Activated T-helper 1 cell treated with anti-CD3 and anti-CD28 coated beads, Interleukin-12 subunit alpha, Interleukin-12 subunit beta, Interleukin-2, Interleukin-4 antibody, amounts not matched to agents 30 ng/mL and 10 ng/mL and 1 ng/mL, durations not matched to agents 14 hours and 24 hours and 36 hours (primary cell): ENCODE measurements around the gene RBPJ. TPM values are rescaled to one million over a fixed set of nuclear protein-coding genes. Genes with fewer than 3 reads are reported as not detected.

Experiments used
- DNase-seq: peaks from one replicate; pipeline ENCODE4 v3.0.0; 2021; ENCODE audit warnings: low spot score
- H3K27ac Mint-ChIP-seq: one replicate; pipeline ENCODE4 v1.8.0; 2021; ENCODE audit warnings: mild to moderate bottlenecking, mixed read lengths
- H3K27me3 Mint-ChIP-seq: one replicate; pipeline ENCODE4 v1.8.0; 2022; ENCODE audit warnings: mild to moderate bottlenecking, moderate library complexity, mixed read lengths; ENCODE audit not compliant: insufficient read depth
- H3K36me3 Mint-ChIP-seq: one replicate; pipeline ENCODE4 v1.8.0; 2021; ENCODE audit warnings: low read depth, mixed read lengths
- H3K4me1 Mint-ChIP-seq: one replicate; pipeline ENCODE4 v1.8.0; 2021; ENCODE audit warnings: low read depth, mixed read lengths
- H3K4me3 Mint-ChIP-seq: one replicate; pipeline ENCODE4 v1.8.0; 2021; ENCODE audit warnings: mild to moderate bottlenecking, moderate library complexity, mixed read lengths
- H3K9me3 Mint-ChIP-seq: one replicate; pipeline ENCODE4 v1.8.0; 2021; ENCODE audit warnings: mixed read lengths
- intact Hi-C: fragments of 100-400 bp; cut with micrococcal nuclease; formaldehyde crosslinking; loops from one replicate; pipeline ENCODE4 v1.15.1; 2024
- total RNA-seq: library from RNA; stranded (reverse); gene quantifications from 2 replicates; pipeline ENCODE4 v1.2.3, GENCODE V29; 2022

The RBPJ gene
- total RNA-seq, 1 donor from 2014 or later: 455 TPM

DNA sequence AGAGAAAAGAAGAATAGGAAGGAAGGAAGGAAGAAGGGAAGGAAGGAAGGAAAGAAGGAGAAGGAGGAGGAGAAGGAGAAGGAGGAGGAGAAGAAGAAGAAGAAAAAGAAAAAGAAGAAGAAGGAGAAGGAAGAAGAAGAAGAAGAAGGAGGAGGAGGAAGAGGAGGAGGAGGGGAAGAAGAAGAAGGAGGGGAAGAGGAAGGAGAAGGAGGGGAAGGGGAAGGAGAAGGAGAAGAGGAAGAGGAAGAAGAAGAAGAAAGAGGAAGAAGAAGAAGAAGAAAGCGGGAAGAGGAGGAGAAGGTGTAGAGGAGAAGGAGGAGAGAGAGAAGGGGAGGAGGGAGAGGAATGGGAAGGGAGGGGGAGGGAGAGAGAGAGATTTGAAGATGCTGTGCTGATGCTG lies 146.9 kb downstream of the RBPJ start:
- Mint-ChIP-seq H3K4me1 (no peaks in the 10 kb centered on the region), H3K36me3 (no peaks in the 10 kb centered on the region), H3K27me3 (peaks cover 11% of the 10 kb centered on the region), H3K4me3 (no peak overlapping the region), H3K27ac (no peak overlapping the region), H3K9me3 (peaks cover 4% of the 10 kb centered on the region)
- intact Hi-C loops: no loop called here
- no peak for DNase-seq

DNA sequence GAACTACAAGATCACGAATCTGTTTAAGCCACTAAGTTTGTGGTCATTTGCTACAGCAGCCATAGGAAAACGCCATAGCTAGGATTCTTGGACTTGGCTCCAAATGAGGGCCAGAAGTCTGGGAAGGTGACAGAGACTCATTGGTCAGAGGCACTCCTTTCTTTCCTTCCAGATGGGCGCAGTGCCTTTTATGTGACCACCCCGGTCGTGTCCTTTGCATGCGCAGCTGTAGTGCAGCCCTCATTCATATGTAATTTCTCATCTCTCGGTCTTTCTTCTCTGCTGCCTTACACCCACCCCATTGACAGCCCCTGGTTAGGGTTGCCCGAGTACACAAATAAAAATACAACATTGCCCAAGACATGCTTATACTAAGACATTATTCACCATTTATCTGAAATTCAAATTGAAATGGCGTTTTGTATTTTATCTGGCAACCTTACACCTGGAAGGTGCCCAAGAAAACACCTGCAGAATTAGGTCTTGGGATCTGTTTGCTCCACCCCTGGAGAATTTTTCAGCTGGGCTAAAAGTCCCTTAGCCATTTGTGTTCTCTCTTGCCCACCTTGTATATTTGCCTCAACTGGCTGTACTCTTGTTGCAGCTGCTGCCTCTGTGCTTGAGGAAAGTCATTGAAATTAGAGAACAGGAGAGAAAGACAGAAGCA lies 147.6 kb downstream of the RBPJ start:
- no peaks in the 10 kb centered on the region for H3K36me3 Mint-ChIP-seq
- no peak for DNase-seq
- peaks cover 11% of the 10 kb centered on the region for H3K27me3 Mint-ChIP-seq
- no peak overlapping the region for H3K27ac Mint-ChIP-seq
- H3K4me3 Mint-ChIP-seq: no peak overlapping the region
- intact Hi-C loops: no loop called here
- H3K9me3 Mint-ChIP-seq: peaks cover 4% of the 10 kb centered on the region
- H3K4me1 Mint-ChIP-seq: no peaks in the 10 kb centered on the region

DNA sequence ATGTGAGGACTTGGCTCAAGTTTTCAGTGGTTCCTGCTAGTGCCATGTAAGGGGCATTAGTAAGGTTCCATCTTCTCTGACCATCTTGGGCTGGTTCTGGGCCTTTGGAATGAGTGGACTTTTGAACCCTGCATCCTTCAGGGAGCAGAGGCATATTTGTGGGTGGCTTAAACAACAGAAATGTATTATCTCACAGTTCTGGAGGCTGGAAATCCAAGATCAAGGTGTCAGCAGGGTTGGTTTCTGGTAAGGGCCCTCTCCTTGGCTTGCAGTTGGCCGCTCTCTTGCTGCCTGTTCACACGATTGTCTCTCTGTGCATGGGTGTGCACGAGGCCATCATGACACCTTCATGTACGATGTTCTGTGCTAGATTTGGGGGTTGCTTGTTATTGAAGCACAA lies 148.2 kb downstream of the RBPJ start:
- no peaks in the 10 kb centered on the region for H3K4me1 Mint-ChIP-seq
- no peak overlapping the region for H3K27ac Mint-ChIP-seq
- H3K9me3 Mint-ChIP-seq: peaks cover under 1% of the 10 kb centered on the region
- DNase-seq: no peak
- H3K4me3 Mint-ChIP-seq: no peak overlapping the region
- intact Hi-C loops: no loop called here
- no peaks in the 10 kb centered on the region for H3K36me3 Mint-ChIP-seq
- peaks cover 11% of the 10 kb centered on the region for H3K27me3 Mint-ChIP-seq

DNA sequence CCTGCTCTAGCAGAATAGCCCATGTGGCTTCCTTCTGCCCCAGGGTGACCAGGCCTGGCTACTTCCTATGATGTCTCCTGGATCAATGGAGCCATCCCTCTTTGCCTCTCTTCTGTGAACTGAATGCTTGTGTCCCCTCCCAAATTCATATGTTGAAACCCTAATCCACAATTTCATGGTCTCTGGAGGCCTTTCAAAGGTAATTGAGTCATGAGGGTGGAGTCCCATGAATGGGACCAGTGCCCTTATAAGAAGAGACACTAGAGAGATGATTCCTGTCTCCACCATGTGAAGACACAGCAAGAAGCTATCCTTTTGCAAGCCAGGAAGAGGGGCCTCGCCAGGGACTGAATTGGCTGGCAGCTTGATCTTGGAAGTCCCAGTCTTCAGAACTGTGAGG lies 151.1 kb downstream of the RBPJ start:
- Mint-ChIP-seq H3K9me3 (no peaks in the 10 kb centered on the region), H3K4me1 (no peaks in the 10 kb centered on the region), H3K36me3 (no peaks in the 10 kb centered on the region), H3K4me3 (no peak overlapping the region), H3K27me3 (peaks cover 5% of the 10 kb centered on the region), H3K27ac (no peak overlapping the region)
- intact Hi-C loops: no loop called here
- DNase-seq: no peak

DNA sequence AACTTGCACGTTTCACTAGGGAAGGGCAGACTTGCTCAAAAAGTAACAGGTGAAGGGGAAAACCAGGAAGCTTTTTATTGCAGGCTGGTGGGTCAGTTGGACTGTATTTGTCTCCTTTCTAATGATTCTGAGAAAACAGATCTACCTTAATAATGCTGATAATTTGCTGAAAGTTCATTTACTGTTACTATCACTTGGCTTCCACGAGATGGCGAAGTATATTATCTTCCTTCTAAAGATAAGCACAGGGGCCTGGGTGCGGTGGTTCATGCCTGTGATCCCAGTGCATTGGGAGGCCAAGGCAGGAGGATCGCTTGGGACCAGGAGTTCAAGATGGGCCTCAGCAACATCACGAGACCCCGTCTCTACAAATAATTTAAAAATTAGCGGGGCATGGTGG lies 153.1 kb downstream of the RBPJ start:
- Mint-ChIP-seq H3K4me3 (no peak overlapping the region), H3K36me3 (no peaks in the 10 kb centered on the region), H3K27me3 (peaks cover 3% of the 10 kb centered on the region), H3K4me1 (no peaks in the 10 kb centered on the region), H3K27ac (no peak overlapping the region), H3K9me3 (no peaks in the 10 kb centered on the region)
- no peak for DNase-seq
- intact Hi-C loops: no loop called here

DNA sequence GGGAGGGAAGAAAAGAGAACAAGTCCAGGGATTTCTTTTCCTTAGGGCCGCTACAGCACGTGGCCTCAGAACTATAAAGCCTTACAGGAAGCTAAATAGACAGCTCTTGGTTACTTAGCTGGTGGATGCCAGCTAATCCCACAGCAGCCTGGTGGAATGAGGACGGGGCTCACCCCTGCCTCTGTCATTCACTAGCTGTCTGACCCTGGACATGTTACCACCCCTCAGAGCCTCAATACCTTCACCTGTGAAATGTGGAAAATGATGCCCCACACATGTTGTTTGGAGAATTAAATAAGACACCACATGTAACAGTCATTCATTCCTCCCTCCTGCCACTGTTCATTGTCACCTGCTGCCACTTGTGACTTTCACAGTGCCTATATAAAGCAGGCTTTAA lies 153.7 kb downstream of the RBPJ start:
- Mint-ChIP-seq H3K36me3 (no peaks in the 10 kb centered on the region), H3K9me3 (no peaks in the 10 kb centered on the region), H3K27ac (no peak overlapping the region), H3K27me3 (peaks cover 1% of the 10 kb centered on the region), H3K4me1 (no peaks in the 10 kb centered on the region), H3K4me3 (no peak overlapping the region)
- intact Hi-C loops: no loop called here
- no peak for DNase-seq

DNA sequence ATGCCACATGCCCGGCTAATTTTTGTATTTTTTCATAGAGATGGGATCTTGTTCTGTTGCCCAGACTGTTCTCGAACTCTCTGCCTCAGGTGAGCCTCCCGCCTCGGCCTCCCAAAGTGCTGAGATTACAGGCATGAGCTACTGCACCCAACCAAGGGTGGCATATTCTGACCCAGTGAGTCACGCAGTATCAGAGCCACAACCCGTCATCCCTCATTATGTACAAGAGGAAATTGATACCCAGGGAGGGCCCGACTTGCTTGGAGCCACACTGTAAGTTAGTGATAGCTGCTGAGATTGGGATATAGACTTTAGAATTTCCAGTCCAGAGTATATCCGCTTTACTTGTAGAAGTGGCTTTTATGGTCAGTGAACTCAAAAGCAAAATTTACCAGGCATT lies 154.9 kb downstream of the RBPJ start:
- no peak for DNase-seq
- Mint-ChIP-seq H3K27ac (no peak overlapping the region), H3K27me3 (no peaks in the 10 kb centered on the region), H3K4me1 (no peaks in the 10 kb centered on the region), H3K9me3 (no peaks in the 10 kb centered on the region), H3K36me3 (no peaks in the 10 kb centered on the region), H3K4me3 (no peak overlapping the region)
- intact Hi-C loops: no loop called here

DNA sequence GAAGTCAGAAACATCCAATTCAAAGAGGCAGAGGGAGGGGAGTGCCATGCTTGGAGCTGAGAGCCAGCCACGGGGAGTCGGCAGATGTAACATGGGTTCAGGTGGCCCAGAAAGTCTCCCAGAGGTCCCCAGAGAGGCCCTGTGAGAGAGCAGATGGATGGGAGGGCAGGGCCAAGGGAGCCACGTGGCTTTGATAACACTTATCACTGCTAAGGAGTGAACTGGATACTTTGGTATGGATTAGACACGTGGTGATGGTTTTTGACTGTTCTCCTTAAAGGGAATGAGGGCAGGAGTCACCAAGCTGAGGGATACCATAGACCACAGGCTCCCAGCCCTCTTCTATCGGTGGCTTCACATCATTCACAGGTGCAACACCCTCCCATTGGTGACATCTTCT lies 155.7 kb downstream of the RBPJ start:
- Mint-ChIP-seq H3K4me1 (no peaks in the 10 kb centered on the region), H3K4me3 (no peak overlapping the region), H3K27me3 (no peaks in the 10 kb centered on the region), H3K9me3 (no peaks in the 10 kb centered on the region), H3K36me3 (no peaks in the 10 kb centered on the region), H3K27ac (no peak overlapping the region)
- intact Hi-C loops: no loop called here
- no peak for DNase-seq

DNA sequence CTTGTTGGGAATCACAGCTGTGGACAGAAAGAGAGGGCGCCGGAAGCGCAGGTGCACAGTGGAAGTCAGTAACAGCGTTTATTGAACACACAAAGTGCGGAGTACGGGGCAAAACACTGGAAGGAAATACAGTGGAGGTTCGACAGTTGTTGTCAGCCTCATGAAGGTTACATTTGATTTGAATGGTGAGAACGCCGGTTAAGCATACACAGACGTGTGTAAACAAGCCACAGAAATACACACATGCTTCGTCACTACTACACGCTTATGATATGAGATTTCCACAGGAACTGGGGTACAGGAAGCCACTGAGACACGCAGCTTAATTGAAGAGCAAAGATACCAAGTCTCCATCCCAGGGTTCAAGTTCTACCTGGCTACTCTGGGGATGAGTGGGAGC lies 157.5 kb downstream of the RBPJ start:
- DNase-seq: no peak
- no peaks in the 10 kb centered on the region for H3K9me3 Mint-ChIP-seq
- H3K27ac Mint-ChIP-seq: no peak overlapping the region
- no peaks in the 10 kb centered on the region for H3K27me3 Mint-ChIP-seq
- intact Hi-C loops: no loop called here
- no peaks in the 10 kb centered on the region for H3K4me1 Mint-ChIP-seq
- no peaks in the 10 kb centered on the region for H3K36me3 Mint-ChIP-seq
- H3K4me3 Mint-ChIP-seq: no peak overlapping the region

DNA sequence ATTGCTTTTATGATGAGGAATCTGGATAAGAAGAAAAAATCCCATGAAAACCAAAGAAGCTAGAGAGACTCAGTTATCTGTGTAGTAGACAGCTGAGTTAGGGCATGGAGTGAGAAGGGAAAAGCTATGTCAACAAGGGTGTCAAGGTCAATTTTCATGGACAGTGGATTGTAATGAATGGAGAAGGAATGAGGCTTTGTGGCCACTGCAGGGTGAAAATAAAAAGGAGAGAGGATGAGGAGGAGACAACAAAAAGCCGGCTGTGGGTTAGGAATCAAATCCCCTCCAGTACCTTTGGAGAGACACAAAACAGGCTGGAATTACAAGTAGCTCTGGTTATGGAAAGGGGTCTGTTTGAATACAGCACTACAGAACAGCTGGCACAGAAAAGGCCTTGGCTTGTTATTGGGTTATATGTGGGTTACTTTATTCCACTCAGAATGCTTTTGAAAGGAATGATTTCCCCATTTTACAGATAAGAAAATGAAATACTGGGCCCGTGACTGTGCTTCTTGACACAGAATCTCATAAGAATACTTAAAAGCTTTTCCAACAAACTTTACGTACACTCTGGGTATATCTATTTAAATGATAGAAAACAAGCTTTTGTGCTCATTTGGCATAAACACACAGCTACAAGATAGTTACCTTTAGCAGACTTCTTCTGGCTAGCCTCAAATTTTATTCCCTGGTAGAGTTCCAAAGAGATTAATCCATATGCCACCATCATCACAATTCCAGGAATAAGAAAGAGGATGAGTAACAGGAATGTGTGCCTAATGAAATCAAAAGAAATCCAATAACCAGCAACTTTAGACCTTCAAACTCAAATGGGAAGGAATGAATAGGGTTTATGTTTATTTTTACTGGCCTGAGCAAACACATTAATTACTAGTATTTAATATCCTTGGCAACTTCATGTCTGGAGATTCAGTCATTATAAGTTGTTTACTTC lies 162.0 kb downstream of the RBPJ start:
- H3K27ac Mint-ChIP-seq: no peak overlapping the region
- no peaks in the 10 kb centered on the region for H3K36me3 Mint-ChIP-seq
- intact Hi-C loops: no loop called here
- H3K4me1 Mint-ChIP-seq: no peaks in the 10 kb centered on the region
- H3K27me3 Mint-ChIP-seq: no peaks in the 10 kb centered on the region
- H3K9me3 Mint-ChIP-seq: no peaks in the 10 kb centered on the region
- no peak overlapping the region for H3K4me3 Mint-ChIP-seq
- DNase-seq: no peak

DNA sequence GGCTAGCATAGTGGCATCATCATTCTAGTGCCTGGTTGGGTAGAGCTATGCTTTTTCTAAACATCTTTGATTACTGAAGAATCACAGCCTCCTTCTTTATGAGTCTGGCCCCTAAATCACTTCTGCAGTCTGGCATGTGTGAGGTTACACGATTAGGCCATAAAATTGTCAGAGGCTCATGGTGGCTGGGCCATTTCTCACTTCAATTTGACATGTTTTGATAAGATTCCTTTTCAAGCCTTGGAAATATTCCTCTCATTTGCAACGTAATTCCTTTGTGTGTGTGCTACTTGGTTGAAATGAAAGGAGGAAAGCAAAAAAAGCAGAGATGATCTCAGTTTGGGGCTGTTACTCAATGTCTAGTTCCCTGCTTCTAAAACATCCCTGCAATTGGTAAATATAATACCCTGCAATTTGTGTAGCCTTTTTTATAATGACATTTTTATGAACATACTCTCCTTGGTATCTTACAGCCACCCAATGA lies 163.3 kb downstream of the RBPJ start:
- Mint-ChIP-seq H3K4me1 (no peaks in the 10 kb centered on the region), H3K4me3 (no peak overlapping the region), H3K27me3 (no peaks in the 10 kb centered on the region), H3K36me3 (no peaks in the 10 kb centered on the region), H3K27ac (no peak overlapping the region), H3K9me3 (no peaks in the 10 kb centered on the region)
- intact Hi-C loops: no loop called here
- no peak for DNase-seq

DNA sequence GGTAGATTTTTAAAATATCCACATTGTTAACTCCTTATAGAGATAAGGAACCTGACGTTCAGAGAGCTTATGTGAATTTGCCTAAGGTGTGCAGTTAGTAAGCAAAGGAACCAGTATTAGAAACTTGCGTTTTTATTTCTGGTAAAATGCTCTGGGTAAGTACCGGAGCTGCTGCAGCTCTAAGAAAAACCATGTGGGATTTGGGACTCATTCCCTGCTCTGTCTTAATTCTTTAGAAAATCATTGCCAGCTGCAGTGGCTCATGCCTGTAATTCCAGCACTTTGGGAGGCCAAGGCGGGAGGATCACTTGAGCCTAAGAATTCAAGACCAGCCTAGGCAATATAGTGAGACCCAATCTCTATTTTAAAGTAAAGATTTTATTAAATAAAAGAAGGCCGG lies 163.7 kb downstream of the RBPJ start:
- DNase-seq: no peak
- Mint-ChIP-seq H3K27ac (no peak overlapping the region), H3K4me3 (no peak overlapping the region), H3K36me3 (no peaks in the 10 kb centered on the region), H3K9me3 (no peaks in the 10 kb centered on the region), H3K4me1 (no peaks in the 10 kb centered on the region), H3K27me3 (no peaks in the 10 kb centered on the region)
- intact Hi-C loops: no loop called here
